NOMO-1 treated with dmso at 0.1 percent for 144 hours (cell line): ENCODE data around the gene CHIT1.

Experiments
- DNase-seq: peaks from one replicate; lab custom pipeline; 2025; ENCODE audit not compliant: unreplicated experiment; lab: John Stamatoyannopoulos, UW

CHIT1 gene

DNA sequence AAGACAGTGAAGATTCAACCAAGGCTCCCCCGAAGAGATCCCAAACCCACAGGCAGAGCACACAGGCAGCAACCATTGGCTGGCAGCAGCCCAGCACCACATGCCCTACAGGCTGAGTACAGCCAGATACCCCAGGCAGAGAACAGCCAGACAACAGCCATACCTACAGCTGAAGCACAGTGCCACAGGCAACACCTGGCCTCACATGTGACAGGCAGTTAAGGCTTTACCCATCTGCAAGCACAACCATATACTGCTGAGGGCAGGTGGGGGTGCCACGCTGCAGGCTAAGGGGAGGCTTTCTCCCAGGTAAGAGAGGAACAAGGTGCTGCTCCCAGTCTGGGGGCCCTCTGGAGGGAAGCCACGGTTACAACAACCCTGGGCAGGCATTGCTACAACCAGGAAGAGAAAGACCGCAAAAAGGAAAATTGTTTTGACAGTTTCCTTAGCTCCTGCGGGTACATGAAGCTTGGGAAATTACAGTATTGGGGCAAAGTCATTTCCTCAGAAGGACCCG lies 12.3 kb downstream of the CHIT1 start:
- DNase-seq, result no peak

GRCh38 chr1:203216274-203217138 lies 13.0 kb downstream of the CHIT1 start:
- peak; percentile 32 for DNase-seq

- DNase-seq, result no peak
These were observed 13.9 kb downstream of the CHIT1 start for GRCh38 chr1:203215573-203215972.

GRCh38 chr1:203214871-203215270 lies 14.6 kb downstream of the CHIT1 start:
- DNase-seq, result peak; percentile 45

GRCh38 chr1:203213126-203213525 lies 16.3 kb downstream of the CHIT1 start:
- DNase-seq, result no peak

- DNase-seq, result no peak
These were observed 17.7 kb downstream of the CHIT1 start for GRCh38 chr1:203211812-203212211.

GRCh38 chr1:203210988-203211387 lies 18.5 kb downstream of the CHIT1 start:
- DNase-seq, result no peak

GRCh38 chr1:203210350-203210749 lies 19.1 kb downstream of the CHIT1 start:
- no peak for DNase-seq

DNA sequence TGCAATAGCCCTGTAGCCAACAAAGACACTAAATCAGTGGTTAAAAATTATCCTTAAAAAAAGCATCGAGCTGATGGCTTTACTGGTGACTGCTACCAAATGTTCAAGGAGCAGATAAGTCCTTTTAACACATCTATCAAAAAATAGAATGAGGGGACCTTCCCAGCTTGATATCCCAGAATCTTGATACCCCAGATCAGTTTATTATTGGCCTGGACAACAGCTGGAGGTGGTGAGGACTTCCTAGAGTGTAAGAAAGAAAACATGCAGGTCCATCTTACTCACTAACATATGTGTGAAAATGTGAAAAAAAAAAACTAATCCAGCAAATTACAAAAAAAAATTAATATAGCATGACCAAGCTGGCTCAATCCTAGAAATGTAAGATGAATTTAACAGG lies 21.3 kb downstream of the CHIT1 start:
- no peak for DNase-seq

GRCh38 chr1:203207751-203208150 lies 21.7 kb downstream of the CHIT1 start:
- DNase-seq, result no peak

- no peak for DNase-seq
These were observed 23.3 kb downstream of the CHIT1 start for GRCh38 chr1:203206129-203206687.

- no peak for DNase-seq
These were observed 24.7 kb downstream of the CHIT1 start for GRCh38 chr1:203204756-203205155.

DNA sequence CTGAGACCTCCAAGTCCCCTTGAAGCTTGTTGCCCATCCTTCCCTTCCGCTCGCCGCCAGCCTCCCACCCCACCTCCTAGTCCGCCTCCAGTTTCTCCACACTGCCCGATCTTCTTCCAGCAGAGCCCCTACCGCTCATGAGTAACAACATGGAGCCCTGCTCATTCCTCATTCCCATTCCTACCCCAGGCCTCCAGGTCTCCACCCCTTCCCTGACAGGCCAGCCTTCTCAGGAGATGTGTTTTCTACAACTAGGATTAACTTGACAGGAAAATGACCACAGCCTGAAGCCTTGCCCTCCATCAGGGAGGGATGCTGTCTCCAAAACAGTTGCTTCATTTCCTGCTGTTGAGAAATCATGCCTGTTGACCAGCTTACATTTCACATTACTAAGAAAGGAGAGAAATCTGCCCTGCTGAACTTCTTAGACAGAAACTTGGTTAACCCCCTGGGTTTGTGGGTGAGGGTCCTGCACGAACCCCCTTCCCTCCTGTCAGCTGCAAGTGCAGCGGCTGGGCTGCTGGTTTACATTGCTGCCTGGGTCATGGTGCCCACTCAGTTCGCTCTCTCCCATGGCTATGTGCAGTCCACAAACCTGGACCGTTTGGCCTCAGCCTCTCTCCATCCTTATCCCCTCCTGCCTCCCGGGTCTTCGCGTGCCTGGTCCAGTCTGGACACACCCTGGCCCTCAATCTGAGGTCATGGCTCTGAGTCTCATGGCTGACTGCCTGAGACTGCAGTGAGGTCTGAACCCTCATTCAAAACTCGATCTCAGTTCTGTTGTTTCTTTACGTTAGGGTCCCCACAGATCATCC lies 26.8 kb downstream of the CHIT1 start:
- DNase-seq, result peak; percentile 38

- DNase-seq, result no peak
These were observed 27.8 kb downstream of the CHIT1 start for GRCh38 chr1:203201516-203202205.

DNA sequence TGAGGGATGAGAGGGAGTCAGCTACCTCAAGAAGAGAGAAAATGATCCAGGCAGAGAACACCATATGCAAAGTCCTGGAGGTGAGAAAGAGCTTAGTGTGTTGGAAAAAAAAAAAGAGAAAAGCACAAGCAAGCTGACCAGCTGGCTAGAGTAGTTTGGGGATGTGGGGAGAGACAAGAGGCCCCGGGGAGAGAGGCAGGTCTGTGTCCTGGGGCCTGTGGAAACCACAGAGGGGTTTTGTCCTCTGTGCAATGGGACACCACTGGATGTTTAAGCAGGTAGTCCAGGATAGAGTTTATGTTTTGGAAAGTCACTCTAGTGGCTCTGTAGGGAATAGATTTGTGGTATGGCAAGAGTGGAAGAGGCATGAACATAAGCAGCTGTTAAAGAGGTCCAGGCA lies 28.6 kb downstream of the CHIT1 start:
- DNase-seq, result no peak

DNA sequence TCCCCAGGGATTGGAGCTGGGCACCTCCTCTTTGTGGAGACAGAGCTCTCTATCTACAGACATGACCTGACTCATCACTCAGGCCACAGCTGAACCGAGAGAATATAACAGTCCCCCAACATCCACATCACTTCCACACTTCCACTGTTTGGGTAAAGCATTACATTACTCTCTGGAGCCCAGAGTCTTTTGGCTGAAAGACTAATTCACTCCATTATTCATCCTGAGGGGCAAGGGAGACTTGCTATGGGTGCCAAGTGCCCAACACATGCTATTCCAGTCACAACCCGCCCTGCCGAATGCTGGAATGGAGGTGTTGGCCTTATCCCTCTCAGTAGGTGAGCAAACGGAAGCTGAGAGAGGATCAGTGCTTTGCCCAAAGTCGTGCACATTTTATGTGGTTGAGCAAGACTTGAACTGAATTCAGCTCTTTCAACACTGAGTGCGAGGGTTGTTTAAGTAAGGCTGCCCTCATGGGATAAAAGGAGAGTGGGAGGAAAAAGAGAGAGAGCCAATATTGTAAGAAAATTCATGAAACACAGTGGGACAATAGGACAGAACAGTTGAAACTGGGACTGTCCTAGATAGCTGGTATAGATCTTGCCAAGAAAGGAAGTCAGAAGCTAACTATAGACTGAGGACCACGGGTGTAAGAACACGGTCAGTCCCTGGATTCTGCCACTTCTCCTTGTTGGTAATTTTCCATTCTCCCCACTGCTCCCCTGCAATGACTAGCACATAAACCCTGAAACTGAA lies 29.5 kb downstream of the CHIT1 start:
- peak; percentile 53 for DNase-seq

DNA sequence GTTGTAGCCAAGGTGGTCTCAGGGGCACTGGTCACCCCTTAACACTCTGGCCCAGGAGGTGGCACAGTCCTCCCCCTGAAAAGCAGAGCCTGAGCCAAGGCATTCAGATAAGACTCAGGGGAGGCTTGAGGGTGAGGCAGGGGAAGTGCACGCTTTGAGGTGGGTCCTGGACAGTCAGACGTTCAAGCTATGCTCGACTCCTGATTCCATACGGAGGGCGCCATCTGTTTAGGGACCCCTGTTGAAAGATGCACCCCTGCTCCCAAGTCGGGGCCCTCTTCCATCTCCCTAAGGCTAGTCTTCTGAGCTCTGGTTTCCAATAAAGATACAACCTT lies 30.0 kb downstream of the CHIT1 start:
- no peak for DNase-seq

GRCh38 chr1:203199002-203199401 lies 30.5 kb downstream of the CHIT1 start:
- DNase-seq, result no peak

DNA sequence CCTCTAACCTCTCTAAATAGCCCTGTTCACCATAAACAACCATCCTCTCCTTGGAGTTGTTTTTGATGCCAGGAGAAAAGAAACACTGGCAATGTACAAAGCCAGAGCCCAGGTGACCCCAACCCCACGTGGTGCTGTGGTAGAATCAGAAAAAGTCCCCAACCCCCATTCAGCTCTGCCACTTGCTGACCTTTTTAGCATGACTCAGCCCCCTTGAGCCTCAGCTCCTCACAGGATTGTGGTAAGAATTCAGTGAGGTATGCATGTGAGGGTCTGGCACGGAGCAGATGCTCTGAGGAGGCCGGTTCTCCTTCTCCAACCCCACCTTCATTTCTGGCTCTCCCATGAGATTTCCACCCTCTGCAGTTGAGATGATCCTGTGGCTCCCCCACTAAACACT lies 31.8 kb downstream of the CHIT1 start:
- DNase-seq, result no peak

GRCh38 chr1:203196371-203196770 lies 33.1 kb downstream of the CHIT1 start:
- no peak for DNase-seq
